GM12865 (cell line): Measurements from ENCODE around the gene RELN.
"Not testable (repeated sequence)": the region's sequence is repeated elsewhere in the genome, so short reads cannot be mapped to it uniquely, and the experiment has no call there.

ENCODE experiments used
- DNase-seq: peaks from one replicate; pipeline ENCODE4 v3.0.0; 2010; ENCODE audit warnings: low read depth
- H3K4me3 ChIP-seq: 2 replicates; pipeline ENCODE4 v1.5.1; 2011; ENCODE audit warnings: mild to moderate bottlenecking, low read depth, low read length, control low read depth
- CTCF ChIP-seq: IDR thresholded peaks from 2 replicates; pipeline ENCODE4 v1.5.1; 2011; ENCODE audit warnings: low read length, control low read depth, low read depth, inconsistent platforms; ENCODE audit not compliant: insufficient read depth; ENCODE audit errors: missing control alignments

The RELN gene

GRCh38 chr7:103912891-103913605 is 76.4 kb downstream of the RELN start:
- TF ChIP-seq CTCF, result no peak
- no peak overlapping the region for H3K4me3 ChIP-seq
- DNase-seq, result no peak

GRCh38 chr7:103911015-103911414 is 78.4 kb downstream of the RELN start:
- DNase-seq, H3K4me3 ChIP-seq: not testable (repeated sequence)

GRCh38 chr7:103905997-103906396 is 83.5 kb downstream of the RELN start:
- DNase-seq, result no peak
- no peak overlapping the region for H3K4me3 ChIP-seq
- no peak for TF ChIP-seq CTCF

GRCh38 chr7:103902917-103903316 is 86.5 kb downstream of the RELN start:
- no peak overlapping the region for H3K4me3 ChIP-seq
- TF ChIP-seq CTCF, result no peak
- no peak for DNase-seq

- not testable (repeated sequence) for H3K4me3 ChIP-seq
Measured at GRCh38 chr7:103896826-103897225, 92.6 kb downstream of the RELN start.

GRCh38 chr7:103894656-103895596 is 94.5 kb downstream of the RELN start:
- no peak overlapping the region for H3K4me3 ChIP-seq
- TF ChIP-seq CTCF, result no peak
- DNase-seq, result no peak

More at GRCh38 chr7:103896826-103897225, 92.6 kb downstream of the RELN start:
- not testable (repeated sequence) for DNase-seq

- no peak for DNase-seq
- TF ChIP-seq CTCF, result no peak
- H3K4me3 ChIP-seq, result no peak overlapping the region
Measured at GRCh38 chr7:103893350-103893749, 96.1 kb downstream of the RELN start.
